ENCODE results near the gene BABAM2.
"Not testable (repeated sequence)": the region's sequence is repeated elsewhere in the genome, so short reads cannot be mapped to it uniquely, and the experiment has no call there.

BABAM2 gene

DNA sequence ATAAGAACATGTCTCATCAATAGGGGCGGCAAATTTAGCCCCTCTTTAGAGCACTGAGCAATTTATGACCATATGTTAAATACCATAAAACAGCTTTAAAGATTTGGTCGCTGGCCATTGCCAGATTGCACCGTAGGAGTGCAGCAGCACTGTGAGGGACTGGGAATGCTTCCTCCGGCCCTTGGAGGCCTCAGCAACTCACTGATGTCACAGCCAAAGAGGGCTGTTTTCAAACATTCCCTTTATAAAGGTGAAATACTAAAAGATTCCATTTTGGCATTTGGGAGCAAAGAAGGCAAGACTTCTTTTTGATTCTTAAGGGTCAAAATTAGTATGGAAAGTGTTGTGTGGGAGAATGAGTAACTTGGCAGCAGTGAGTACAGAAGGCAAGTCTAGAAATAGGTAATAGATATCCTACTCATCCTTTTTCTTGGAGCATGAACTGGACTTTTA is 63.7 kb downstream of the BABAM2 start:
- DNase-seq: no peak

DNA sequence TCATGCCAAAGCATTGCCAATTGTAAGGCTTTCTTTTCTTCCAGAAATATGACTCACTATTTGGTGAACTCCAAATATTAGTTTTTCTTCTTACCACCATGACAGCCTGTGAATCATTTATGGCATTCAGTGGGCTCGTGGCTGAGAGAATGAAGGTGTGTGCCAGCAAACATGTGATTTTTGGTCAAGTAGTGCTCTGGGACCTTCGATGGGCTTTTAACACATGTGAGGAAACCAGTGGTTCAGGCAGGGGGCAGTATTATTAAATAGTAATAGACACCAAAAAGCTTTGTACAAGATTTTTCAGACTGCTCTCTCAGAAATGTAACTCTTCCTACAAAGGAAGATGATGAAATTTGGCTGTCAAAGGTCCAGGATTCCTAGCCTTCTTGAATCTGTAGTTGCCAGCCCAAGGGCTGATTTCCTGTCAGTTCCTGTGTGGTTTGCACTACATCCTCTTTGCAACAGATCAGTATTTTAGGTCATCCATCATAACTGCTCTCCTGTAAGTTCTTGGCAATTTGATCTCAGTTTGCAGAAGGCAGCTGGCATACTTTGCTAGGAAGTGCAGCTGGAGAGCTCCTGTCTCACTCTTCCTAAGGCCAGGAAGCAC is 64.3 kb downstream of the BABAM2 start:
- DNase-seq: peak; percentile 95

DNA sequence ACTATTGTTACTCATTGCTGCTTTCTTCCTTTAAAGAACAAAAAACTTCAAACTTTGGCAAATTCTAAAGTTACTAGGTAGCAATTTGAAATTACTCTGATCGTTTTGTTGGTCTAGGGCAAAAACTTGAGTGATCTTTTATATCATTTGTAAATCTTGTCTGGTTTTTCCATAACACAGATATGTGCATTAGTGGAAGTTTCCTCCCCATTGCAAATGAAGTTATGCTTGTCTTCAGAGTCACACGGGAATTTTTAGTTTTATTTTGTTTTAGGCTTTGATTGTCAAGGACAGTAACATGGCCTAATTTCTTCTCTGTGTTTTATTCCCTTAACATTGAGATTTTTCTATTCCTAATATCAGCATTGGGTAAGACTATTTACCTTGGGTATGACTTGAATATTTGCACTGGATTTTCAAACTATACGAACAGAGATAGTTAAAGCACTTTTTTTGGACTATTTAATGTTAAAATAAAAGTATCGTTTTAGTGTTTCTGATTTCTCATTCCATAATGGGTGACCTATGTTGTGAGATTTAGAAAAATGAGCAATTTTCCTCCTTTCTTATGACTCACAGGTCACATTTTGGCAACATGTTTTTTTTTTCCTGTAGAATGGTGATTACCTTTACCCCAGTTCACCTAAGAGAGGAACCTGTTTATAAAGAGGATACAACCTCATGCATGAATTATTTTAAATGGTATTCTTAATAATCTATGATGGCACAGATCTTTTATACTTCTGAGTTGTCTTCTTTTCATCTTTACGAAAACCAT is 65.0 kb downstream of the BABAM2 start:
- no peak for DNase-seq

DNA sequence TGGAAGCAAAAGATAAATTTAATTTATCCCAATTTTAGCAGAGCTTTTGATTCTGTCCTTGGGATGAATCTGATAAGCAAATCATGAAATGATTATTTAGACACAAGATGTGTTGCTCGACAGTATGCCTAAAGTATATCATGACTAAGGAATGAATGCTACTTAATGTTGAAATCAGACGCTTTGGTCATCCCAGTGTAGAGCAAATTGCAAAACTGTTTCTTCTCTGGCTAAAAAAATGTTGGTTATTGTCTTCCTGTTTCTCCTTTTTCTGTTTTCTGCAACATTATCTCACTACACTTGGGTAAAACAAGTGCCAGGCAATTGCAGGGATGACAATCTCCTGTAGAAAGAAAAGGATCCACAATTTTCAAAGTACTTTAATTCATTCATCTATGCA is 66.4 kb downstream of the BABAM2 start:
- DNase-seq: no peak

DNA sequence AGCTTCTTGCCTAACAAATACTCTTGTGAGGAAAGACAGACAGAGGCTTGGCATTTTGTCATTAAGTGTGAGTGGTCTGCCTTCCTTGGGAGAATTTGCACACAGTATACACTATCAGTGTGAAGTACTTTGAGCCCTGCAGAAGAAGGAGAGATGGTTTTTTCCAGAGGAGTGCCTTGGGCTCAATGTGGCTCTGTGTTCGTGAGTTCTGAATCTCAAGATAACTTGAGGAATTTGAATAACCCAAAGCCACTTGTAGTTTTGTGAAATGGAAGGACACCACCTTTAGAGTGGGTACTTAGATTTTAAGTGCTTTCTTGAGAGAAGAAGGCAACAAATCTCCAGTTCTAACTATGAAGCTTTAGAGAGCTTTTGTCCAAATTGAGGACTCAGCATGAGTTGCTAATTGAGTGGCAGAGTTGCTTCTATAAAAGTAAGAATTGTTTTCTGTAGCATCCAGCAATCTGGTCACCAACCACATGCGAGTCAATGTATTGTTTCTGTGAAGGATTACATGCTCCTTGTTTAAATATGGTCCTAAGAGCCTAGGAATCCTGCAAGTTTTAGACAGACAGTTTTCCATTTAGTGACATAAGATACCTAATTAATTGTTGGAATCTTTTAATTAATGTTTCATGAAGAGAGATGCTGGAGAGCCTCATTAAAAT is 68.3 kb downstream of the BABAM2 start:
- no peak for DNase-seq

DNA sequence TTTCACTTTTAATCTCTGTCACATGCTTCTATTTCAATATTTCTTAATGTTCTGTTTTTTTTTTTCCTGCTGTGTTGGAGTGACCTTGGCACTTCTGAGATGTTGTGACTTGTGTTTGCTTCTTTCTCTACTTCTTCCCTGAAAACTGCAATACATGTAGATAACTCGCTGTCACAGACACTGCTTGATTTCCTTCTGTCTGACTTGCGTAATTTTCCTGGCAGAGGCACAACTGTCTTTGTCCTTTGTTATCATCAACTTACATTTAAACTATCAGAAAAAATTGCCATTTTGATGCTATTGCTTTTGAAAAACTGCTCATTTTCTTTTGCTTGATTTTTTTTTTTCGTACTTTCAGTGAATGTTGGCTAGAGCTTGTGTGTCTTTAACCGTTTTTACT is 69.0 kb downstream of the BABAM2 start:
- DNase-seq: no peak

DNA sequence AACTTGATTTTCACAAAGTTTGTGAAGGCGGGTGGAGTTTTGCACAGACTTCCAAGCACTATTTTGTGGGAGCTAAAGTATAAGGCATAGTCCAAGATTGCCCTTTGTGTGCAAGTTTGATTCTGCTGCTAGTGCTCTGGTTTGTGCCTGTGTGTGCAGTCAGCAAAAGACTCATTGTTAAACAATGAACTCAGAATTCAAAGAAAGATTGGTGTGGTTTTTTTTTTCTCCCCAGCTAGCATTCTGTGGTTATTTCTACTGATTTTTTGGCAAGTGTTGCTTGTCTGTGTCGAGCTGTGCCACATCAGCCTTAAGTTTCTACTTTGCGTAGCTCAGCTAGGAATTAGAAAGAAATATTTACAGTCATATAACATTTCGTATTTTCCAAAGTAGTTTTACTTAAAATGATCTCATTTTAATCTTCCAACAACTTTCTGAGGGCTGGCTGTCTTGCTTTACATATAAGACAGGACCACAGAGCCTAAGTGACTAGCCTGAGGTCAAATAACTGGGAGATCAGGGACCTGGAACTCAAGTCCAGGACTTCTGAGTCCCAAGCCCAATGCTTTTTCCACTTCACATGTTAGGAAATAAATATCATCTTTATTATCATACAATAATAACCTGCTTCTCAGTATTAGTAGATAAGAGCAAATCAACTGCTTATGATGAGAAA is 69.8 kb downstream of the BABAM2 start:
- no peak for DNase-seq

DNA sequence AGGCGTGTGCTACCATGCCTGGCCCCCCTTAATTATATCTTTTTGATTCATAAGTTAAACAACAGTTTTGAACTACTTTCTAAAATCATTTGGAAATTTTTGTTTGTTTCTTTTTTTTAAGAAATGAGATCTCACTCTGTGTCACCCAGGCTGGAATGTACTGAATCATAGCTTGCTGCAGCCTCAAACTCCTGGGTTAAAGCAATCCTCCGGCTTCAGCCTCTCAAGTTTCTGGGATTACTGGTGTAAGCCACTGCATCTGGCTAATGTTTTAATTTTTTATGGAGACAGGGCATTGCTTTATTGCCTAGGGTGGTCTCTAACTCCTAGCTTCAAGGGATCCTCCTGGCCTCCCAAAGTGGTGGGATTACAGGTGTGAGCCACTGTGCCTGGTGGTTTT is 71.5 kb downstream of the BABAM2 start:
- no peak for DNase-seq

DNA sequence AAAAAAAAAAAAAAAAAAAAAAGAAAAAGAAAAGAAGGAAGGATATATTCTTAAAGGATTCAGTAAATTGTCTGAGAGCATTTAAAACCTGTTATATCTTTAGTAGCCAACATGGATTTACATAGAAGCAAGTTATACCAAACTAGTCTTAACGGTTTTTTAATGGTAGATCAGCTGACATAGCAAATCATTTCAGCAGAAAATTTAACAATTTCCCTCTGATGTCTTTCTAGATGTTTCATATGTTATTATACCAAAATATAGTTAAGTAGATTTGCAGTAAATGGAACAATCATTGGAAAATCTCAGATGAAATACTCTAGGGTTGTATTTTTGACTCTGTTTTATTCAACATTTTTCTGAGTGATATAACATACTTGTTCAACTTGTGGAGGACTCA is 72.9 kb downstream of the BABAM2 start:
- no peak for DNase-seq

DNA sequence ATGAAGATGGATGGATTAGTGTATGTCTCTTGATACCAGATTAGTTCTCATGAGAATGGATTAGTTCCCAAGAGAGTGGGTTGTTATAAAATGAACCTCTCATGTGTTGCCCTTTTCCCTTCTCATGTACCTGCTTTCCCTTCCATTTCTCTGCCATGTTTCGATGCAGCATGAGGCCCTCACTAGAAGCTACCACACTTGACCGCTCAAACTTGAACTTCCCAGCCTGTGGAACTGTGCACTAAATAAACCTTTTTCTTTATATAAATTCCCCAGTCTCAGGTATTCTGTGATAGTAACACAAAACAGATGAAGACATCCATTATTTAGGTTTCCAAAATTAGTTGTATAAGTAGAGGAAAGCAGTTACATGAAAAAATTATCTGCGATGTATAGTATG is 73.5 kb downstream of the BABAM2 start:
- no peak for DNase-seq

DNA sequence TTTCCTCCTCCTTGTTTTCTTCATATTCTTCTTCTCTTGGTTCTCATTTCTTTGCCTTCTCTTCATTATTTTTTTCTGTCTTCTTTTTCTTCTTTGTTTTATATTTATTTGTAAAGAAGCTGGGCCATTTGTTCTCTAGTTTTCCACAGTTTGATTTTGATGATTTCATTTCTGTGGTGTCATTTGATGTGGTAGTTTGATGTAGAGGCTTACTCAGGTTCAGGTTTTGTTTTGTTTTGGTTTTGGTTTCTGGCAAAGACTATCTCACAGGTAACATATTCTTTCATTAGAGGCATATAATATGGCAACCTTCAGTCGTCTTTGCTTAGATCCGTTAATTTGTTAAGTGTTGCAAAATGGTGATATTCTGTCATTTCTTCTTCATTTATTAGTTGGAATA is 75.3 kb downstream of the BABAM2 start:
- DNase-seq: no peak

DNA sequence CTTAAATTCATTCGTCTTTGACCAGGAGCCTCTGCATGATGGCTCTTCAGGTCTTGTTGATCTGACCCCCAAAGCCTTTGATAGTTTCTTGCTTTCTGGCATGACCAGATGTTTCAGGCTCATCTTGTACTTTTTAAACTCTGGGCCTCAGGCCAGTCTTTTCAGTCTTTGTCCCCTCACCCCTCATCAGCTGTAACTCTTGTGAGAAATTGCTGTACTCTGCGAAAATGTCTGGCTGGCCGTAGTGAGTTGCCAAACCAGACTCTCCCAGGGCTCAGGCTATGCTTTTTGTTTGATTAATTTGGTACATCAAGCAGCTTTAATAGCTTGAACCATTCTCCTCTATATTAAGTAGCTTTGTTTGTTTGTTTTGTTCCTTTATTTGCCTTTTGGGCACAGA is 75.9 kb downstream of the BABAM2 start:
- DNase-seq: no peak

DNA sequence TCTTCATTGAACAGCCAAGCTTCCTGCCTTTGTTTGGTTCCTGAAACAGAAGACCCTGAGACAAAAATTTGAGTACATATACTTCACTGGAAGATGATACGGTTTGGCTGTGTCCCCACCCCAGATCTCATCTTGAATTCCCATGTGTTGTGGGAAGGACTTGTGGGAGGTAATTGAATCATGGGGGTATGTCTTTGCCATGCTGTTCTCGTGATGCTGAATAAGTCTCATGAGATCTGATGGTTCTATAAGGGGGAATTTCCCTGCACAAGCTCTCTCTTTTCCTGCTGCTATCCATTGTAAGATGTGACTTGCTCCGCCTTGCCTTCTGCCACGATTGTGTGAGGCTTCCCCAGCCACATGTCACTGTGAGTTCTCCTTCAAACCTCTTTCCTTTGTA is 76.5 kb downstream of the BABAM2 start:
- no peak for DNase-seq

DNA sequence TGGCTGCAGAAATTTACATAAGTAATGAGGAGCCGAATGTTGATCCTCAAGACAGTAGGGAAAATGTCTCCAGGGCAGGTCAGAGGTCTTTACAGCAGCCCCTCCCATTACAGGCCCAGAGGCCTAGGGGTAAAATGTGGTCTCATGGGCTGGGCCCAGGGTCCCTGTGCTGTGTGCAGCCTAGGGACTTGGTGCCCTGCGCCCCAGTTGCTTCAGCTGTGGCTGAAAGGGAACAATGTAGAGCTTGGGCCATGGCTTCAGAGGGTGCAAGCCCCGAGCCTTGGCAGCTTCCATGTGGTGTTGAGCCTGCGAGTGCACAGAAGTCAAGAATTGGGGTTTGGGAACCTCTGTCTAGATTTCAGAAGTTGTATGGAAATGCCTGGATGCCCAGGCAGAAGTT is 77.5 kb downstream of the BABAM2 start:
- DNase-seq: not testable (repeated sequence)

DNA sequence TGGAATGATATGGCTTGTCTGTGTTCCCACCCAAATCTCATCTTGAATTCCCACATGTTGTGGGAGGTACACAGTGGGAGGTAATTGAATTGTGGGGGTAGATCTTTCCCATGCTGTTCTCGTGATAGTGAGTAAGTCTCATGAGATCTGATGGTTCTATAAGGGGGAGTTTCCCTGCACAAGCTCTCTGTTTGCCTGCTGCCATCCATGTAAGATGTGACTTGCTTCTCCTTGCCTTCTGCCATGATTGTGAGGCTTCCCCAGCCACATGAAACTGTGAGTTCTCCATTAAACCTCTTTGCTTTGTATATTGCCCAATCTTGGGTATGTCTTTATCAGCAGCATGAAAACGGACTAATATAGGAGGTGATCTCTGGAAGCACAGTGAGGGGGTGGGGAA is 78.4 kb downstream of the BABAM2 start:
- DNase-seq: not testable (repeated sequence)

DNA sequence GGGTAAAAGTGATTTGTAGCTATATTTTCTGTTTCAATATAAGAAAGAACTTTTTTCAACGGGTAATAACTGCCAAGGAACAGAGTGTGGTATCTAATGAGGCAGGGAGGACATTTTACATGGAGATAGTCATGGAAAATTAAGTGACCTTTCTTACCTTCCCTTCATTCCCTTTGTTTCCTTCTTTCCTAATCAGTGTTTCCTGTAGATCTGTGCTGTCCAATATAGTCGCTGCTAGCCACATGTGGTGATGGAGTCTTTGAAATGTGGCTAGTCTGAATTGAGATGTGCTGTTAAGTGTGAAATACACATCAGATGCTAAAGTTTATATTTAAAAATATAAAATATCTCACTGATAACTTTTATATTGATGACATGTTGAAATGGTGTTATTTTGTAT is 81.8 kb downstream of the BABAM2 start:
- DNase-seq: no peak

DNA sequence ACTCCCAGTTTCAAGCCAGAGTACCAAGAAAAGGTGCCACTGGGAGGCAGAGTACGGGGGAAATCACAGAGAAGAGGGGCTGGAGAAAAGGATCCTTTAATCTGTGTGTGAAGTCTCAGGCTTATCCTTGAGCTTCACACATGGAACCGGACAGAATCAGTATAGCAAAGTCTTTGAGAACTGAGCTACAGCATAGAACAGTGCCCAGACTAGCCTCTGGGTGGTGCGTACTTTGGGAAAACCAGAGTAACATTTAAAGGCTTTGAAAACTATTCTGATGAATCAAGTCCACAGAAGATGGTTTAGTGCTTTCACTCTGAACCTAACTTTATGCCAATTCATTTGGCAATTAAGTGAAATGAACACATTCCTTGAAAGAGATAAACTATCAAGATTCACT is 83.1 kb downstream of the BABAM2 start:
- DNase-seq: no peak

DNA sequence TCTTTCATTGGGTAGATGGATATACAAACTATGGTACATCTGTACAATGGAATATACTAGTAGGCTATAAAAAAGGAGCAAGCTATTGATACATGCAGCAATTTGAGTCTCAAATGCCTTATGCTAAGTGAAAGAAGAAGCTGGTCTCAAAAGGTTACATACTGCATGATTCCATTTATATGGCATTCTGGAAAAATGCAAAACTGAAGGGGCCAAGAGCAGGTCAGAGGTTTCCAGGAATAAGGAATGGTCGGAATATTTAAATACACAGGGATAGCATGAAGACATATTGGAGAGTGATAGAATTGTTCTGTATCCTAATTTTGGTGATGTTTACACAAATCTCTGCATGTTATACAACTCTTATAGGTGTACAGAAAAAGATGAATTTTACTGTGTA is 85.8 kb downstream of the BABAM2 start:
- no peak for DNase-seq

DNA sequence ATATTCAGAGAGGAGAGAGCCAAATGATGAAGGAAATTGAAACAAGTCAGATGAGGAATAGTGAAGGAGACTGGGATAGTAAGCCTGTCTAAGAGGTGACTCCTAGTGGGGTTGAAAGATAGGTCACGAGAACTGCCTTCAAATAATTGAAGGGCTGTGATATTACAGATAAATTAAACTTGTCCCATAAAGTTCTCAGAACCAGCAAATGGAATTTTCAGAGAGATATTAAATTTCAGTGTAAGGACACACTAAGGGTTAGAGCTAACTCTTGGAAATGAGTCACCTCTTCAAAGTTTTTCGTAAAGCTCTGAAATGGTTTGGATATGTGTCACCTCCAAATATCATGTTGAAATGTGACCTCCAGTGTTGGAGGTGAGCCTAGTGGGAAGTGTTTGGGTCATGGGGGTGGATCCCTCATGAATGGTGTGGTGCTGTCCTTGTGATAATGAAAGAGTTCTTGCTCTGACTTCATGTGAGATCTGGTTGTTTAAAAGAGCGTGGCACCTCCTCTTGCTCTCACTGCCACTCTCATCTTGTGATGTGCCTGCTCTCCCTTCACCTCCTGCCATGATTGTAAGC is 87.3 kb downstream of the BABAM2 start:
- DNase-seq: no peak

DNA sequence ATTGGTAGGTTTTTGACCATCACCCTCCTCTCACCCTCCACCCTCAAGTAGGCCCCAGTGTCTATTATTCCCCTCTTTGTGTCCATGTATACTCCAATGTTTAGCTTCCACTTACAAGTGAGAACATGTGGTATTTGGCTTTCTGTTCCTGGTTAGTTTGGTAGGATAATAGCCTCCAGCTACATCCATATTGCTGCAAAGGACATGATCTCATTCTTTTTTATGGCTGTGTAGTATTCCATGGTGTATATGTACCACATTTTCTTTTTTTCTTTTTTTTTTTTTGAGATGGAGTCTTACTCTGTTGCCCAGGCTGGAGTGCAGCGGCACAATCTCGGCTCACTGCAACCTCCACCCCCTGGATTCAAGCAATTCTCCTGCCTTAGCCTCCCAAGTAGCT is 88.2 kb downstream of the BABAM2 start:
- DNase-seq: not testable (repeated sequence)

DNA sequence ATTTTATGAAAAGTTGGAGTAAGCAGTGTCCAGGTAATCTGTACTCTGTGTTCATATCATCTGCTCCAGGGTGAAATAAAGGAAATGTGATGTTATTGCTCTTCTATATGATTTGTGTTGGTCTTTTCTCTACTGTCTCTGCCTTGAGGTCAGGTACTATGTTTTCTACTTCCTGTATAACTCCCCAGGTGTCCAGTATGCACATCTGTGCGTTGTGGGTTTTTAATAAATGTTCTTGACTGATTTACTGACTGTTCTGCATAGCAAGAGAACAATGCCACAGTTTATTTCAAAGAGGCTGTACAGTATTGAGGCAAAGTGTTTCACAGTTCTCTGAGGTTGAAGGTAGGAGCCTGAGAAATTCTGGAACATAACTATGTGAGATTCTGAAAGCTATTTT is 89.7 kb downstream of the BABAM2 start:
- DNase-seq: no peak

DNA sequence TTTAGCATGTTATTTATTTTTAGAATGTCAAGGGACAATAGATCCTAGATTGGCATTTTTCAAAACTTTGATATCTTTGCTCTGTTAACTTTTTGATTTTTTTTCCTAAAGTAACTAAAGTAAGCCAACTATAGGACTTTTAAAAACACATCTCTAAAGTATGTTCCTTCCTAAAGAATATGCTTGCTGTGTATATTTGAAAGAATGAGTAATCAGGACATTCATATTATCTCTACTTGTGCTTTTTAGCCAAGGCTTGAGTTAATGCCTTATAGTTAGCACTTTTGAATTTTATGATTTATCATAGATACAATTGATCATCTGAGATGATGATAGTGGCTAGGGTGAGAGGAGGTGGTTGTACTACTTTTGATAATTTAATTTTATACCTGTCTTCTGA is 93.6 kb downstream of the BABAM2 start:
- no peak for DNase-seq

DNA sequence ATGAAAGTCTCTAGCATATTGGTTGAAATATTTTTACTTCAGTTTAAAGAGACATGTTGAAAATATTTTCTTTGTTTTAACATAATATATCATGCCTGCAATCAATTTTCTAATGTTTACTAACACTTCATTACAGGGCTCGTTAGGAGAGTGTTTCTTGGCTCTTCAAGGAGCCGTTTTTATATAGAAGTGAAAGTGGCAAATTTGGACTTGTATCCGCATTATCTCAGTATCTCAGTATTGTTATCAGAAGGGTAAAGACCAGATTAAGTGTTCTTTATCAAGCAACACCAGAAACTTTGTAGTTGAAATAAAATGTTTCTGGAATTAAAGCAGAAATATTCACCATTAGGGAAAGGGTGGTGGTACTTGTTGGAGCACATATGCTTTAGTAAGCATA is 97.8 kb downstream of the BABAM2 start:
- DNase-seq: no peak

All from GDM1 (cell line).